GM12875 (cell line): Measurements from ENCODE around the gene ABLIM3.

Experiments
- H3K4me3 ChIP-seq: one replicate; pipeline ENCODE4 v1.5.1; 2011; ENCODE audit warnings: low read depth, low read length, control low read depth
- CTCF ChIP-seq: IDR thresholded peaks from 2 replicates; pipeline ENCODE4 v1.5.1; 2011; ENCODE audit warnings: low read depth, mild to moderate bottlenecking, control low read depth, inconsistent platforms, low read length, moderate library complexity, borderline replicate concordance; ENCODE audit not compliant: insufficient read depth

The ABLIM3 gene

GRCh38 chr5:149188383-149188782 is 47.1 kb downstream of the ABLIM3 start:
- H3K4me3 ChIP-seq = no peak overlapping the region
- no peak for TF ChIP-seq CTCF

GRCh38 chr5:149195337-149195887 is 54.1 kb downstream of the ABLIM3 start:
- no peak overlapping the region for H3K4me3 ChIP-seq
- no peak for TF ChIP-seq CTCF

GRCh38 chr5:149195962-149196361 is 54.7 kb downstream of the ABLIM3 start:
- TF ChIP-seq CTCF = no peak
- H3K4me3 ChIP-seq = no peak overlapping the region

- no peak for TF ChIP-seq CTCF
- H3K4me3 ChIP-seq = no peak overlapping the region
These were observed 56.9 kb downstream of the ABLIM3 start for GRCh38 chr5:149198148-149198547.

- TF ChIP-seq CTCF = no peak
These were observed 59.1 kb downstream of the ABLIM3 start for GRCh38 chr5:149200355-149200754.

GRCh38 chr5:149201121-149201637 is 59.9 kb downstream of the ABLIM3 start:
- TF ChIP-seq CTCF = no peak
- H3K4me3 ChIP-seq = no peak overlapping the region

More at GRCh38 chr5:149200355-149200754, 59.1 kb downstream of the ABLIM3 start:
- H3K4me3 ChIP-seq = no peak overlapping the region

- H3K4me3 ChIP-seq = no peak overlapping the region
- TF ChIP-seq CTCF = no peak
These were observed 61.7 kb downstream of the ABLIM3 start for GRCh38 chr5:149202910-149203451.
